ENCODE measurements around the gene SLC25A21. TPM values are rescaled to one million over a fixed set of nuclear protein-coding genes. Genes with fewer than 3 reads are reported as not detected.

Gene SLC25A21
- total RNA-seq, 1 experiment from 2014 or later: 7.1 TPM

DNA sequence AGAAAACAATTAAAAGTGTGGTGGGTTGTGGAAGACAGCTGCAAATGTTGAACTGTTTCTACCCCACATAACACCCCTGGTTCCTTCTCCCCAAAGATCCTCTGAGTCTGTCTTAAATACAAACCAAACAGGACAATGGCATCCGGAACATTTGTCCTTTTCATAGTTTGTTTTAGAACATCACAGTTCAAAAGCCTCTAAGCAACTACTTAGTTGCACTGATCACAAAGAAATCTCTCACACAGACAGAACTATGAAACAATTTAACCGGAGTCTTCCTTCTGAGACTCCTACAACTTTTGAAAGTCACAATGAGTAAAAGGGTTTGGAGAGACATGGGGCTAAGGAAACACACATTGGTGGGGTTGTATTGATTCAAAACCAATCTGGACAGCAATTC lies 125.6 kb downstream of the SLC25A21 start:
- H3K4me1 Mint-ChIP-seq: peaks cover 8% of the 10 kb centered on the region in 2 experiments
- Histone ChIP-seq H3K4me2 (ENCODE audit: insufficient read depth, insufficient read length, low read length) (no peak overlapping the region), H2BK5ac (ENCODE audit: insufficient read length, low read length) (no peak overlapping the region), H3T11ph (ENCODE audit: low read length) (no peak overlapping the region), H2BK120ac (ENCODE audit: low read depth, low read length, poor library complexity, severe bottlenecking) (no peak overlapping the region), H3K9ac (ENCODE audit: extremely low read depth, insufficient read length, low read length) (no peak overlapping the region), H3K9me3 (ENCODE audit: control insufficient read depth, low read depth, low read length) (no peaks in the 10 kb centered on the region), H4K91ac (ENCODE audit: insufficient read length, low read depth, low read length) (no peak overlapping the region), H3K4ac (ENCODE audit: low read depth, low read length) (no peak overlapping the region), H3K79me1 (ENCODE audit: insufficient read depth, low read depth, low read length, poor library complexity, severe bottlenecking) (no peaks in the 10 kb centered on the region), H3K27me3 (ENCODE audit: insufficient read depth, low read length) (no peaks in the 10 kb centered on the region), H2BK20ac (ENCODE audit: low read depth, low read length, poor library complexity, severe bottlenecking) (no peak overlapping the region), H3K14ac (ENCODE audit: insufficient read depth, low read length) (no peak overlapping the region), H3K4me1 (ENCODE audit: insufficient read depth, low read length) (no peaks in the 10 kb centered on the region), H2BK15ac (ENCODE audit: low read depth, low read length) (no peak overlapping the region), H3K56ac (ENCODE audit: insufficient read length, low read depth, low read length) (no peak overlapping the region), H3K18ac (ENCODE audit: insufficient read length, low read depth, low read length) (no peak overlapping the region), H3K23me2 (ENCODE audit: insufficient read length, low read depth, low read length, poor library complexity, severe bottlenecking) (no peaks in the 10 kb centered on the region), H4K8ac (replicated peaks; ENCODE audit: insufficient read length, low read depth, low read length) (no peak overlapping the region), H3K27ac (ENCODE audit: insufficient read length, low read depth, low read length) (no peak overlapping the region), H3K23ac (ENCODE audit: insufficient read length, low read depth, low read length) (no peak overlapping the region), H2BK12ac (ENCODE audit: insufficient read length, low read depth, low read length) (no peak overlapping the region), H4K20me1 (ENCODE audit: control insufficient read depth, insufficient read depth, insufficient read length) (no peaks in the 10 kb centered on the region), H2AK5ac (ENCODE audit: insufficient read length, low read length) (no peak overlapping the region), H2AFZ (ENCODE audit: low read length) (no peak overlapping the region), H3K79me2 (ENCODE audit: insufficient read depth, low read length) (no peaks in the 10 kb centered on the region), H4K5ac (ENCODE audit: insufficient read length, low read depth, low read length) (no peak overlapping the region)
- H3K9me3 Mint-ChIP-seq: no peaks in the 10 kb centered on the region
- no peak overlapping the region for H3K4me3 Mint-ChIP-seq
- no peaks in the 10 kb centered on the region for H3K36me3 Mint-ChIP-seq (ENCODE audit: insufficient read depth in 1 of 3, low read depth in 3 of 3)
- no CpG with 5 or more reads among the region's 2 CpGs for WGBS (ENCODE audit: extremely low coverage, insufficient read length, low lambda C conversion rate)
- no peaks in the 10 kb centered on the region for H3K27me3 Mint-ChIP-seq (ENCODE audit: low read depth)
- DNase-seq: no peak
- TF ChIP-seq, protein P1, sequence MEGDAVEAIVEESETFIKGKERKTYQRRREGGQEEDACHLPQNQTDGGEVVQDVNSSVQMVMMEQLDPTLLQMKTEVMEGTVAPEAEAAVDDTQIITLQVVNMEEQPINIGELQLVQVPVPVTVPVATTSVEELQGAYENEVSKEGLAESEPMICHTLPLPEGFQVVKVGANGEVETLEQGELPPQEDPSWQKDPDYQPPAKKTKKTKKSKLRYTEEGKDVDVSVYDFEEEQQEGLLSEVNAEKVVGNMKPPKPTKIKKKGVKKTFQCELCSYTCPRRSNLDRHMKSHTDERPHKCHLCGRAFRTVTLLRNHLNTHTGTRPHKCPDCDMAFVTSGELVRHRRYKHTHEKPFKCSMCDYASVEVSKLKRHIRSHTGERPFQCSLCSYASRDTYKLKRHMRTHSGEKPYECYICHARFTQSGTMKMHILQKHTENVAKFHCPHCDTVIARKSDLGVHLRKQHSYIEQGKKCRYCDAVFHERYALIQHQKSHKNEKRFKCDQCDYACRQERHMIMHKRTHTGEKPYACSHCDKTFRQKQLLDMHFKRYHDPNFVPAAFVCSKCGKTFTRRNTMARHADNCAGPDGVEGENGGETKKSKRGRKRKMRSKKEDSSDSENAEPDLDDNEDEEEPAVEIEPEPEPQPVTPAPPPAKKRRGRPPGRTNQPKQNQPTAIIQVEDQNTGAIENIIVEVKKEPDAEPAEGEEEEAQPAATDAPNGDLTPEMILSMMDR (conservative IDR thresholded peaks at IDR 0.05): no peak
- H3K27ac Mint-ChIP-seq: no peak overlapping the region

Measured in H9 (cell line).